SK-N-SH (cell line): Measurements from ENCODE around the gene ZNF609.

ENCODE experiments used
- CTCF ChIP-seq: fragments of 200-600 bp; sonication (generic); IDR thresholded peaks from 2 replicates; pipeline ENCODE4 v1.6.1; 2017; ENCODE audit warnings: antibody characterized with exemption, mild to moderate bottlenecking, moderate library complexity
- RAD21 ChIP-seq: IDR thresholded peaks from 2 replicates; pipeline ENCODE4 v1.6.1; 2012; ENCODE audit warnings: mild to moderate bottlenecking, low read length
- REST ChIP-seq: IDR thresholded peaks from 2 replicates; pipeline ENCODE4 v1.6.1; 2012; ENCODE audit warnings: mild to moderate bottlenecking, low read depth, low read length, moderate library complexity
- USF2 ChIP-seq: fragments of 150-350 bp; IDR thresholded peaks from 2 replicates; pipeline ENCODE4 v1.6.1; 2017; ENCODE audit warnings: antibody characterized with exemption, low read length, low read depth, borderline replicate concordance

DNA sequence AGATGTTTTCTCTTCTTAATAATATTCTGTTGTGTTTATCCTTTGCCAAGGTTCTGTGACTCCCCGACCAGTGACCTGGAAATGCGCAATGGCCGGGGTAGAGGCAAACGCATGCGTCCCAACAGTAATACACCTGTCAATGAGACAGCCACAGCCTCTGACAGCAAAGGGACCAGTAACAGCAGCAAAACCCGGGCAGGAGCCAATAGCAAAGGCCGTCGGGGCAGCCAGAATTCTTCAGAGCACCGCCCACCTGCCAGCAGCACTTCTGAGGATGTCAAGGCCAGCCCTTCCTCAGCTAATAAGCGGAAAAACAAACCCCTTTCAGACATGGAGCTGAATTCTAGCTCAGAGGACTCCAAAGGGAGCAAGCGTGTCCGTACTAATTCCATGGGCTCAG lies 213.5 kb downstream of the ZNF609 start:
- TF ChIP-seq USF2 (no peak), RAD21 (no peak), CTCF (no peak), REST (no peak)
